ENCODE data around the gene ZBTB16.

ZBTB16 gene

GRCh38 chr11:114262681-114263512 is 203.4 kb downstream of the ZBTB16 start:
- H3K4me3 ChIP-seq (ENCODE audit: control insufficient read depth, low read depth, low read length), result no peak overlapping the region
- peak; percentile 69 for DNase-seq (ENCODE audit: low read depth)
- TF ChIP-seq, protein P1, sequence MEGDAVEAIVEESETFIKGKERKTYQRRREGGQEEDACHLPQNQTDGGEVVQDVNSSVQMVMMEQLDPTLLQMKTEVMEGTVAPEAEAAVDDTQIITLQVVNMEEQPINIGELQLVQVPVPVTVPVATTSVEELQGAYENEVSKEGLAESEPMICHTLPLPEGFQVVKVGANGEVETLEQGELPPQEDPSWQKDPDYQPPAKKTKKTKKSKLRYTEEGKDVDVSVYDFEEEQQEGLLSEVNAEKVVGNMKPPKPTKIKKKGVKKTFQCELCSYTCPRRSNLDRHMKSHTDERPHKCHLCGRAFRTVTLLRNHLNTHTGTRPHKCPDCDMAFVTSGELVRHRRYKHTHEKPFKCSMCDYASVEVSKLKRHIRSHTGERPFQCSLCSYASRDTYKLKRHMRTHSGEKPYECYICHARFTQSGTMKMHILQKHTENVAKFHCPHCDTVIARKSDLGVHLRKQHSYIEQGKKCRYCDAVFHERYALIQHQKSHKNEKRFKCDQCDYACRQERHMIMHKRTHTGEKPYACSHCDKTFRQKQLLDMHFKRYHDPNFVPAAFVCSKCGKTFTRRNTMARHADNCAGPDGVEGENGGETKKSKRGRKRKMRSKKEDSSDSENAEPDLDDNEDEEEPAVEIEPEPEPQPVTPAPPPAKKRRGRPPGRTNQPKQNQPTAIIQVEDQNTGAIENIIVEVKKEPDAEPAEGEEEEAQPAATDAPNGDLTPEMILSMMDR (conservative IDR thresholded peaks at IDR 0.05; ENCODE audit: control insufficient read depth, insufficient read depth, low read depth, low read length), result peak; percentile 82

DNA sequence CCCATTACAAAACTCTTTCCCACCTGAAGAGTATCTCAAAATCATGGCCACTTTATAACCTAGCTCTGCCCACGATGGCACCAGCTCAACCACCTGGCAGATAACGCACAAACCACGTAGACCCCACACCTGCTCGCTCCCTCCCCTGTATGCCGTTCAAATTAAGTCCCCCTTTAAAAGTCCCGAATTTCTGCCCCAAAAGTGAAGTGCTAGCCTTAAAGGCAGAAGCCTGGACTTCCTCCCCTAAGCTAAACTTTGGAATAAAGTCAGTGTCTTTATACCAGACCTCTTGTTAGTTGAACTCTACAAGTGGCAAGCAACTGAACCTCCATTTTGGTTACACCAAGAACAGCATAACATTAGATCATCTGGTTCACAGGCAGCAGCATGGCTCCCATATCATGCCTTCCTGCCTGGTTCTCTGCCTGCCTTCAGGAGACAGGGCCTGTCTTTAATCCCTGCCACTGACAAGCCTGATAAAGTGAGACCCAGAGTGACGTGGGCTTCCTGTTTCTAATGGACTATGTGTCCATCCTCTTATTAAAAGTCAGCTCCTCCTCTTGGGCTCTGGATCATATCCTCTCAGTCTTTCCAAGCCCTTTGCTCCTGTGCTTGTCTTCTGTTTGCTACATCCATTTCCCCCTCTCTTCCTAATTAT is 204.1 kb downstream of the ZBTB16 start:
- H3K4me3 ChIP-seq (ENCODE audit: control insufficient read depth, low read depth, low read length), result no peak overlapping the region
- TF ChIP-seq, protein P1 (conservative IDR thresholded peaks at IDR 0.05; ENCODE audit: control insufficient read depth, insufficient read depth, low read depth, low read length), result no peak
- DNase-seq (ENCODE audit: low read depth), result no peak

- TF ChIP-seq, protein P1 (conservative IDR thresholded peaks at IDR 0.05; ENCODE audit: control insufficient read depth, insufficient read depth, low read depth, low read length), result no peak
- no peak overlapping the region for H3K4me3 ChIP-seq (ENCODE audit: control insufficient read depth, low read depth, low read length)
- no peak for DNase-seq (ENCODE audit: low read depth)
These were observed 204.9 kb downstream of the ZBTB16 start for GRCh38 chr11:114264381-114264780.

- no peak for DNase-seq (ENCODE audit: low read depth)
- H3K4me3 ChIP-seq (ENCODE audit: control insufficient read depth, low read depth, low read length), result no peak overlapping the region
- TF ChIP-seq, protein P1 (conservative IDR thresholded peaks at IDR 0.05; ENCODE audit: control insufficient read depth, insufficient read depth, low read depth, low read length), result no peak
These were observed 205.8 kb downstream of the ZBTB16 start for GRCh38 chr11:114265122-114265878.

- TF ChIP-seq, protein P1 (conservative IDR thresholded peaks at IDR 0.05; ENCODE audit: control insufficient read depth, insufficient read depth, low read depth, low read length), result no peak
- DNase-seq (ENCODE audit: low read depth), result no peak
- no peak overlapping the region for H3K4me3 ChIP-seq (ENCODE audit: control insufficient read depth, low read depth, low read length)
These were observed 210.0 kb downstream of the ZBTB16 start for GRCh38 chr11:114269498-114269897.

- TF ChIP-seq, protein P1 (conservative IDR thresholded peaks at IDR 0.05; ENCODE audit: control insufficient read depth, insufficient read depth, low read depth, low read length), result no peak
- no peak overlapping the region for H3K4me3 ChIP-seq (ENCODE audit: control insufficient read depth, low read depth, low read length)
- no peak for DNase-seq (ENCODE audit: low read depth)
These were observed 211.2 kb downstream of the ZBTB16 start for GRCh38 chr11:114270531-114271270.
